Body of pancreas (tissue), 4 donors: Measurements from ENCODE around the gene MR1. TPM values are rescaled to one million over a fixed set of nuclear protein-coding genes. Genes with fewer than 3 reads are reported as not detected.

Experiments
- ATAC-seq: fragments of 150-250 bp; one replicate; pipeline ENCODE4 v1.9.1; 2016
- DNase-seq, 4 donors: peaks; one replicate each; pipeline ENCODE4 v3.0.0-alpha.2; 2019
- H3K27ac ChIP-seq, 4 donors: fragments of 200-600 bp; sonication (generic); 1 replicate in 3 of 4; 2 replicates in 1 of 4; pipeline versions ENCODE4 v1.5.1 to v1.6.1; 2016 to 2019; ENCODE audit warnings: mild to moderate bottlenecking in 1 of 4, mixed read lengths in 1 of 4, moderate library complexity in 1 of 4
- H3K27me3 ChIP-seq, 2 donors: fragments of 200-600 bp; sonication (generic); one replicate each; pipeline ENCODE4 v1.6.0; 2016; ENCODE audit warnings: mild to moderate bottlenecking in 1 of 2
- H3K36me3 ChIP-seq, 2 donors: fragments of 200-600 bp; sonication (generic); replicated peaks in 1 of 2; 2 replicates each; pipeline ENCODE4 v1.5.1; 2016; ENCODE audit warnings: low read depth in 2 of 2; ENCODE audit not compliant: insufficient read depth in 1 of 2
- H3K4me1 ChIP-seq: fragments of 200-600 bp; sonication (generic); one replicate; pipeline ENCODE4 v1.6.0; 2016
- H3K4me3 ChIP-seq, 2 donors: fragments of 200-600 bp; sonication (generic); 1 replicate in 1 of 2; 2 replicates in 1 of 2; pipeline ENCODE4 v1.5.1; 2016 to 2019
- H3K9me3 ChIP-seq, 3 donors: fragments of 200-600 bp; sonication (generic); 1 replicate in 2 of 3; 2 replicates in 1 of 3; pipeline ENCODE4 v1.5.1; 2016
- POLR2A ChIP-seq, 3 donors: fragments of 450-650 bp; IDR thresholded peaks; one replicate each; pipeline ENCODE4 v1.6.1; 2016; ENCODE audit warnings: antibody characterized with exemption in 3 of 3, mild to moderate bottlenecking in 2 of 3
- WGBS, 2 donors: methylation state at CpG; one replicate each; pipeline ENCODE4 v1.1.5; 2017; 5-methylcytosine and 5-hydroxymethylcytosine counted together
- intact Hi-C: fragments of 100-400 bp; cut with DNase I; formaldehyde crosslinking; loops from one replicate; pipeline ENCODE4 v1.15.1; 2023
- total RNA-seq, 2 donors: library from RNA; depleted of rRNA; stranded (reverse); fragments of >200 nt; gene quantifications; one replicate each; pipeline ENCODE4 v1.1.0, GENCODE V29; 2016
- TF ChIP-seq, protein P1 (sequence below), 7 experiments: fragments of 450-650 bp in 4 of 7; fragments of 200-600 bp in 3 of 7; sonication (generic) in 3 of 7; IDR thresholded peaks; one replicate each; pipeline ENCODE4 v1.5.1; 2016 to 2019; ENCODE audit warnings: antibody characterized with exemption in 7 of 7

The MR1 gene
- total RNA-seq, 2 donors from 2014 or later, result 2.3 to 4.9 TPM

DNA sequence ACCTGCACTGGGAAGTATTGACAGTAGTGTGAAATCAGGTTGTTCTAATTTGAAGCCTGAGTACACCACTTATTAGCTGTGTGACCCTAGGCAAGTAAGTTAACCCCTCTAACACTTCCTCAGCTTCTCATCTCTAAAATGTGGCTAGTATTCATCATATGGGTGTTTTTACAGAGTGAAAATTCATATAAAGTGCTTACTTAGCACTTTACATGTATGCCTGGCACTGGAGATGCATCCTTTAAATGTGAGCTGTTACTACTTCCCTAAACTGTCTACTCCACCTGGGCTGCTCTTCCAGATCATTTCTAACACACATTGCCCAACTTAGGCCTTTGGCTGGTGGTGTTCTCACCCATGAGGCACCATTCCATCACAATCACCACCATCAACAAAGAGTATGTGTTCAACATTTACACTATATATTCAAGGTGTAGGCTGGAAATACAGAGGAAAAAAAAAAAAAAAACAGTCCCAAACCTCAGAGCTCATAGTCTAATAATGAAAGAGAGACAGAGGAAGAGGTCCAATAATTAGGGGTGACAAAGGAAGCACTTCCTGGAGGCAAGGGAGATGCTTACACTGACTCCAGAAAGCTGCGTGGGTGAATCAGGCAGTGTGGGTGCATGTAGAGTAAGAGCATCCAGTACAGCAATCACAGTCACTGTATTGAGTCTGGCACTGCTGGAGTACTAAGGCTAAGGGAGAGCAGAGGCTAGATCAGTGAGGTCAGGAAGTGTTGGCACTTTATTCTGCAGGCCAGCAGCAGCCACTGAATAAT, 14.7 kb upstream of the MR1 start:
- H3K4me3 ChIP-seq, result no peak overlapping the region
- no peak for DNase-seq
- TF ChIP-seq, protein P1, sequence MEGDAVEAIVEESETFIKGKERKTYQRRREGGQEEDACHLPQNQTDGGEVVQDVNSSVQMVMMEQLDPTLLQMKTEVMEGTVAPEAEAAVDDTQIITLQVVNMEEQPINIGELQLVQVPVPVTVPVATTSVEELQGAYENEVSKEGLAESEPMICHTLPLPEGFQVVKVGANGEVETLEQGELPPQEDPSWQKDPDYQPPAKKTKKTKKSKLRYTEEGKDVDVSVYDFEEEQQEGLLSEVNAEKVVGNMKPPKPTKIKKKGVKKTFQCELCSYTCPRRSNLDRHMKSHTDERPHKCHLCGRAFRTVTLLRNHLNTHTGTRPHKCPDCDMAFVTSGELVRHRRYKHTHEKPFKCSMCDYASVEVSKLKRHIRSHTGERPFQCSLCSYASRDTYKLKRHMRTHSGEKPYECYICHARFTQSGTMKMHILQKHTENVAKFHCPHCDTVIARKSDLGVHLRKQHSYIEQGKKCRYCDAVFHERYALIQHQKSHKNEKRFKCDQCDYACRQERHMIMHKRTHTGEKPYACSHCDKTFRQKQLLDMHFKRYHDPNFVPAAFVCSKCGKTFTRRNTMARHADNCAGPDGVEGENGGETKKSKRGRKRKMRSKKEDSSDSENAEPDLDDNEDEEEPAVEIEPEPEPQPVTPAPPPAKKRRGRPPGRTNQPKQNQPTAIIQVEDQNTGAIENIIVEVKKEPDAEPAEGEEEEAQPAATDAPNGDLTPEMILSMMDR (IDR thresholded peaks at IDR 0.05), result no peak
- TF ChIP-seq POLR2A (IDR thresholded peaks at IDR 0.05), result no peak
- intact Hi-C loops, result no loop called here
- no peak overlapping the region for H3K27ac ChIP-seq
- H3K9me3 ChIP-seq, result no peaks in the 10 kb centered on the region
- WGBS, 2 donors, result 57 to 81% methylated on average over 1 of the region's 1 CpG
- no peak for ATAC-seq
- no peaks in the 10 kb centered on the region for H3K36me3 ChIP-seq
- H3K4me1 ChIP-seq, result peaks cover 26% of the 10 kb centered on the region
- no peaks in the 10 kb centered on the region for H3K27me3 ChIP-seq

DNA sequence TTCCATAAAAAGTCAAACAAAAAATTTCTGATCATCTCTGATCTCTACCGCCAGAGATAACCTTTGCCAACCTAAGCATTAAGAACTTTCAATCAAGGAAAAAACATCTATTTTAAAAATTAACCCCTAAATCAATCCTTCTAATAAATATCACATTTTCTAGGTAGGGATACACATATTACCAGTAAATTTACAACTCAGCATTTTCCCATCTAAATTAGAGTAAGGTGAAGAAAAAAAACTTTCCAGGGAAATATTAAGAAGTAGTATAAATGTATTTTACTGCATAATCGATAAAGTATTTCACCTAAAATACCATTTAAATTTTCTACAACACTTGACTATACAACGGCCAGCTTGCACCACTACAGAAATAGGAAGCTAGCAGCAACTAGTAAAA, 12.6 kb upstream of the MR1 start:
- 24 to 28% methylated on average over 3 of the region's 3 CpGs for WGBS, 2 donors
- no peak for DNase-seq
- Histone ChIP-seq H3K36me3 (no peaks in the 10 kb centered on the region), H3K4me3 (no peak overlapping the region), H3K4me1 (peaks cover 12% of the 10 kb centered on the region), H3K9me3 (no peaks in the 10 kb centered on the region), H3K27ac (no peak overlapping the region), H3K27me3 (no peaks in the 10 kb centered on the region)
- ATAC-seq, result no peak
- intact Hi-C loops, result no loop called here
- TF ChIP-seq, protein P1 (IDR thresholded peaks at IDR 0.05), result no peak
- TF ChIP-seq POLR2A (IDR thresholded peaks at IDR 0.05), result no peak

GRCh38 chr1:181021811-181022434, 11.9 kb upstream of the MR1 start:
- Histone ChIP-seq H3K4me3 (peak overlapping the region; percentile 80 to 90), H3K27ac (peak overlapping the region; percentile 66 to 92 (median 81)), H3K27me3 (no peaks in the 10 kb centered on the region), H3K9me3 (no peaks in the 10 kb centered on the region), H3K36me3 (no peaks in the 10 kb centered on the region), H3K4me1 (peaks cover 12% of the 10 kb centered on the region)
- 0 to 2% methylated on average over 16 to 23 of the region's 23 CpGs for WGBS, 2 donors
- peak; percentile 43 for ATAC-seq
- intact Hi-C loops, result no loop called here
- TF ChIP-seq POLR2A (IDR thresholded peaks at IDR 0.05), result no peak
- TF ChIP-seq, protein P1 (IDR thresholded peaks at IDR 0.05), result no peak
- DNase-seq, result peak; percentile 46 to 65 (median 55)

GRCh38 chr1:181023265-181024057, 10.3 kb upstream of the MR1 start:
- H3K4me1 ChIP-seq, result peaks cover 12% of the 10 kb centered on the region
- ATAC-seq (no peak), DNase-seq (peak in 1 of 4 donors; percentile 18)
- no peak overlapping the region for H3K4me3 ChIP-seq
- TF ChIP-seq, protein P1 (IDR thresholded peaks at IDR 0.05), result no peak
- no peak for TF ChIP-seq POLR2A (IDR thresholded peaks at IDR 0.05)
- 63 to 65% methylated on average over 10 of the region's 10 CpGs for WGBS, 2 donors
- H3K9me3 ChIP-seq, result no peaks in the 10 kb centered on the region
- intact Hi-C loops, result no loop called here
- peak overlapping the region; percentile 66 to 92 (median 81) for H3K27ac ChIP-seq
- no peaks in the 10 kb centered on the region for H3K36me3 ChIP-seq
- no peaks in the 10 kb centered on the region for H3K27me3 ChIP-seq
